Mammary epithelial cell (primary cell): Measurements from ENCODE around the gene NPHP3.

Experiments
- EZH2 ChIP-seq: IDR thresholded peaks from 2 replicates; pipeline ENCODE4 v1.6.1; 2012; ENCODE audit warnings: low read length, inconsistent platforms, borderline replicate concordance
- TF ChIP-seq, protein P1 (sequence below), 2 donors: IDR thresholded peaks in 1 of 2; conservative IDR thresholded peaks in 1 of 2; 2 replicates each; pipeline ENCODE4 v1.5.1; 2011 to 2012; ENCODE audit warnings: inconsistent platforms in 2 of 2, low read length in 2 of 2, mild to moderate bottlenecking in 2 of 2, control low read depth in 1 of 2, low read depth in 1 of 2; ENCODE audit not compliant: insufficient read depth in 1 of 2; ENCODE audit errors: extremely low read depth in 1 of 2

GRCh38 chr3:132669256-132669777 lies 52.9 kb downstream of the NPHP3 start:
- TF ChIP-seq, protein P1, sequence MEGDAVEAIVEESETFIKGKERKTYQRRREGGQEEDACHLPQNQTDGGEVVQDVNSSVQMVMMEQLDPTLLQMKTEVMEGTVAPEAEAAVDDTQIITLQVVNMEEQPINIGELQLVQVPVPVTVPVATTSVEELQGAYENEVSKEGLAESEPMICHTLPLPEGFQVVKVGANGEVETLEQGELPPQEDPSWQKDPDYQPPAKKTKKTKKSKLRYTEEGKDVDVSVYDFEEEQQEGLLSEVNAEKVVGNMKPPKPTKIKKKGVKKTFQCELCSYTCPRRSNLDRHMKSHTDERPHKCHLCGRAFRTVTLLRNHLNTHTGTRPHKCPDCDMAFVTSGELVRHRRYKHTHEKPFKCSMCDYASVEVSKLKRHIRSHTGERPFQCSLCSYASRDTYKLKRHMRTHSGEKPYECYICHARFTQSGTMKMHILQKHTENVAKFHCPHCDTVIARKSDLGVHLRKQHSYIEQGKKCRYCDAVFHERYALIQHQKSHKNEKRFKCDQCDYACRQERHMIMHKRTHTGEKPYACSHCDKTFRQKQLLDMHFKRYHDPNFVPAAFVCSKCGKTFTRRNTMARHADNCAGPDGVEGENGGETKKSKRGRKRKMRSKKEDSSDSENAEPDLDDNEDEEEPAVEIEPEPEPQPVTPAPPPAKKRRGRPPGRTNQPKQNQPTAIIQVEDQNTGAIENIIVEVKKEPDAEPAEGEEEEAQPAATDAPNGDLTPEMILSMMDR (conservative IDR thresholded peaks at IDR 0.05 in 1 of 2, IDR thresholded peaks at IDR 0.05 in 1 of 2; ENCODE audit: extremely low read depth in 1 of 2, insufficient read depth in 1 of 2, low read depth in 1 of 2, low read length in 2 of 2), result no peak
- TF ChIP-seq EZH2, result no peak
